ENCODE data around the gene ATP8B4. TPM values are rescaled to one million over a fixed set of nuclear protein-coding genes. Genes with fewer than 3 reads are reported as not detected.

ATP8B4 gene
- total RNA-seq, 1 experiment from 2014 or later: 0.20 TPM

GRCh38 chr15:49962044-49962602, 156.9 kb downstream of the ATP8B4 start:
- Histone ChIP-seq H3K27ac (no peak overlapping the region), H3F3A (ENCODE audit: insufficient read depth, low read depth) (no peaks in the 10 kb centered on the region), H3K4me3 (no peak overlapping the region), H4K20me1 (ENCODE audit: insufficient read depth) (no peaks in the 10 kb centered on the region), H3K4me1 (replicated peaks; ENCODE audit: insufficient read depth) (no peaks in the 10 kb centered on the region), H3K9me3 (ENCODE audit: insufficient read depth, low read depth) (no peaks in the 10 kb centered on the region), H3K9me2 (ENCODE audit: insufficient read depth) (no peaks in the 10 kb centered on the region), H3K79me2 (ENCODE audit: low read depth) (no peaks in the 10 kb centered on the region), H3K36me3 (ENCODE audit: low read depth) (no peaks in the 10 kb centered on the region), H3K27me3 (ENCODE audit: insufficient read depth, low read depth) (no peaks in the 10 kb centered on the region), H3K4me2 (no peak overlapping the region), H2AFZ (no peak overlapping the region)
- intact Hi-C loops (cut with micrococcal nuclease; ENCODE audit: unreplicated experiment): no loop called here
- ChIA-PET CTCF (no interaction called here), POLR2A (ENCODE audit: unreplicated experiment) (no interaction called here)
- DNase-seq: no peak
- TF ChIP-seq CTCF (conservative IDR thresholded peaks at IDR 0.05) (no peak), EZH2 (IDR thresholded peaks at IDR 0.05; ENCODE audit: low read depth) (no peak)
- BruUV-seq (replicated peaks): no TSS peak

- TF ChIP-seq EZH2 (IDR thresholded peaks at IDR 0.05; ENCODE audit: low read depth) (no peak), CTCF (conservative IDR thresholded peaks at IDR 0.05) (no peak)
- no peak overlapping the region for H3K27ac ChIP-seq
- DNase-seq: no peak
- intact Hi-C loops (cut with micrococcal nuclease; ENCODE audit: unreplicated experiment): no loop called here
- H3K27me3 ChIP-seq (ENCODE audit: insufficient read depth, low read depth): no peaks in the 10 kb centered on the region
- no peaks in the 10 kb centered on the region for H3K79me2 ChIP-seq (ENCODE audit: low read depth)
- H4K20me1 ChIP-seq (ENCODE audit: insufficient read depth): no peaks in the 10 kb centered on the region
- H3K36me3 ChIP-seq (ENCODE audit: low read depth): no peaks in the 10 kb centered on the region
- no peak overlapping the region for H3K4me2 ChIP-seq
- no peaks in the 10 kb centered on the region for H3K9me3 ChIP-seq (ENCODE audit: insufficient read depth, low read depth)
- no peaks in the 10 kb centered on the region for H3F3A ChIP-seq (ENCODE audit: insufficient read depth, low read depth)
- no peak overlapping the region for H2AFZ ChIP-seq
- CTCF ChIA-PET: no interaction called here
- POLR2A ChIA-PET (ENCODE audit: unreplicated experiment): no interaction called here
- H3K4me3 ChIP-seq: no peak overlapping the region
- H3K4me1 ChIP-seq (replicated peaks; ENCODE audit: insufficient read depth): no peaks in the 10 kb centered on the region
- no peaks in the 10 kb centered on the region for H3K9me2 ChIP-seq (ENCODE audit: insufficient read depth)
- no TSS peak for BruUV-seq (replicated peaks)
Measured at GRCh38 chr15:49953421-49953820, 165.6 kb downstream of the ATP8B4 start.

DNA sequence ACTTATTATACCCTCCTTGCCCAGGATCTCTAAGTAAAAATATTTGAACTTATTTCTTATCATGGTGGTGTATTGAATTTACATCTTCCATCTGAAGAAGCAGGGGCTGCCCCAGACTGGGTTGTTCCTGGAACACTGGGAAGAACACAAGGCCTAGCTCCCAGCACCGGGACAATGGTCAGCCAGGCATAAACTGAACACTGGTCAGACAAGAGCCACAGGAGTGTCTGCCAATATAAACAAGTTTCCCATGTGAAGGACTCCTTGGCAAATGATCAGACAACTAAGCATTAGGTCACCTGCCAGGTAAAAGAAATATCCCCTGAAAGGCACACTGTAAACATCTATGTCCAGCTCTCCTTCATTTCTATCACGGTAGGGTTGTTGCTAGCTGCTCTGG, 172.4 kb downstream of the ATP8B4 start:
- CTCF ChIA-PET: no interaction called here
- no TSS peak for BruUV-seq (replicated peaks)
- H3K36me3 ChIP-seq (ENCODE audit: low read depth): no peaks in the 10 kb centered on the region

More for the DNA sequence above, 172.4 kb downstream of the ATP8B4 start:
- peak in 1 of 2 experiments; percentile 2 for DNase-seq
- H3K4me1 ChIP-seq (replicated peaks; ENCODE audit: insufficient read depth): no peaks in the 10 kb centered on the region
- POLR2A ChIA-PET (ENCODE audit: unreplicated experiment): no interaction called here
- H3F3A ChIP-seq (ENCODE audit: insufficient read depth, low read depth): no peaks in the 10 kb centered on the region
- no peak overlapping the region for H3K27ac ChIP-seq
- H3K79me2 ChIP-seq (ENCODE audit: low read depth): no peaks in the 10 kb centered on the region
- H3K9me3 ChIP-seq (ENCODE audit: insufficient read depth, low read depth): no peaks in the 10 kb centered on the region
- H3K4me3 ChIP-seq: no peak overlapping the region
- H2AFZ ChIP-seq: no peak overlapping the region
- no peak overlapping the region for H3K4me2 ChIP-seq
- intact Hi-C loops (cut with micrococcal nuclease; ENCODE audit: unreplicated experiment): no loop called here
- TF ChIP-seq CTCF (conservative IDR thresholded peaks at IDR 0.05): no peak
- no peak for TF ChIP-seq EZH2 (IDR thresholded peaks at IDR 0.05; ENCODE audit: low read depth)
- no peaks in the 10 kb centered on the region for H3K27me3 ChIP-seq (ENCODE audit: insufficient read depth, low read depth)
- H3K9me2 ChIP-seq (ENCODE audit: insufficient read depth): no peaks in the 10 kb centered on the region
- no peaks in the 10 kb centered on the region for H4K20me1 ChIP-seq (ENCODE audit: insufficient read depth)
